Measurements from ENCODE around the gene TPP2.
A peak's percentile ranks its signal among the peaks of the same experiment; 100 is the strongest.

Gene TPP2

DNA sequence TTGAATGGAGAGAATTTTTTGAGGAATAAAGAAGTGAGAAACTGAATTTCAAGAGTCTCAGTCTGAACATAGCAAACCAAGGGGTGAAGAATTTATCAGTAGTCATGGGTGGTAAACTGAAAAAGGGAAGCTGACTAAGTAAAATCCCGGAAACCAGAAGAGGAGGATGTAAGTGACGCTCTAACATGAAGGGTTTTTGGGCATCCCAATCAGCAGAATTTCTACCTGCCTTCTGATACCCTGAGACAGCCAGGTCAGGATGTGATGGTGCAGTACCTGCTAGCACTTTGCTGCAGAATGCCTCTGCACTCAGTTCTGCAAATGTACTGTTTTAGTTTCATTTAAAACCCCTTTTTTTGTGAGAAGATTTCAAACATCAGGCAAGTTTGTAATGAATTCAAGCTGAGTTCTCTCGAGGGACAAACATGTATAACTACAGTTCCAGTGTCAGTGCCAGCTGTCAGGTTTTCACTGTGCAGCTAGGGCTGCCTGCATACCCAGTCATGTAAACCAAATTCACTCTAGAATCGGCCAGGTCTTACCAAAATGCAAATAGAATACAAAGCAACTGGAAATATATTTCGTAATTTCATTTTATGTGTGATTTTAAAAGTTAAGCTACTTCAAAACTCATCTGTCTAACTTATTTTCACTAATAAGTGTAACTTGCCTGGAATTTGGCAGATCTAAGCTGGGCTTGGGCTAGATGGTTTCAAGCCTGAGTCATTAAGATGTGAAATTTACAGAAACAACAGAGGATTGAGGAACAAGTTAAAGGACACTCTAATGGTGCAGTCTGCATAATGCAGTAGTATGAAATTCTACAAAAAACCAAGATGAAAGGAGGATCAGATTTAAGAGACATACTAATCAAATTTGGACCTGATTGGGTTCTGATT, 84.3 kb downstream of the TPP2 start:
- H3K4me3 ChIP-seq (ENCODE audit: low read depth, low read length): no peak overlapping the region
- H3K9me3 ChIP-seq (ENCODE audit: control insufficient read depth, insufficient read depth, low read length): no peaks in the 10 kb centered on the region
- peaks cover 39% of the 10 kb centered on the region for H3K36me3 ChIP-seq (ENCODE audit: control insufficient read depth, insufficient read depth, low read length)
- H3K27me3 ChIP-seq (ENCODE audit: control insufficient read depth, insufficient read depth, low read length): no peaks in the 10 kb centered on the region
- no peak overlapping the region for H3K9ac ChIP-seq (ENCODE audit: low read depth, low read length)
- H3K27ac ChIP-seq (ENCODE audit: low read depth, low read length): peak overlapping the region; percentile 18
- no peaks in the 10 kb centered on the region for H3K4me1 ChIP-seq (ENCODE audit: control insufficient read depth, insufficient read depth, low read length)

DNA sequence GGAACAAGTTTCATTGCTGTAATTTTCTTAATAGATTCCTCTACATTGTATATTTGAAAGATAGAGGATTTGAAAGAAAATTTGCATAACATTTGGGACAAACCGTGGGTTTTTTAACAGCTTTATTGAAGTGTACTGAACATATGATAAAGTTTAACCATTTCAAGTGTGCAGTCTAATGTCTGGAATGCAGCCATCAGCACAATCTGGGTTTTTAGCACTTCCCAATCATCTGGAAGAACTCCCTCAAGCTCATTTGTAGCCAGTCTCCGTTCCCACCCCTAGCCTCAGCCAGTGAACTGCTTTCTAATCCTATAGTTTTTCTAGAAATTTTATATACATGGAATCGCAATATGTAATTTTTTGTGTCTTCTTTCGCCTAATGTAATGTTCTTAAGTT, 85.4 kb downstream of the TPP2 start:
- Histone ChIP-seq H3K27ac (ENCODE audit: low read depth, low read length) (no peak overlapping the region), H3K4me3 (ENCODE audit: low read depth, low read length) (no peak overlapping the region), H3K27me3 (ENCODE audit: control insufficient read depth, insufficient read depth, low read length) (no peaks in the 10 kb centered on the region), H3K4me1 (ENCODE audit: control insufficient read depth, insufficient read depth, low read length) (0 out of 2 replicates have a peak, but pooled peaks cover 3% of the 10 kb centered on the region), H3K9ac (ENCODE audit: low read depth, low read length) (no peak overlapping the region), H3K36me3 (ENCODE audit: control insufficient read depth, insufficient read depth, low read length) (peaks cover 28% of the 10 kb centered on the region), H3K9me3 (ENCODE audit: control insufficient read depth, insufficient read depth, low read length) (no peaks in the 10 kb centered on the region)

DNA sequence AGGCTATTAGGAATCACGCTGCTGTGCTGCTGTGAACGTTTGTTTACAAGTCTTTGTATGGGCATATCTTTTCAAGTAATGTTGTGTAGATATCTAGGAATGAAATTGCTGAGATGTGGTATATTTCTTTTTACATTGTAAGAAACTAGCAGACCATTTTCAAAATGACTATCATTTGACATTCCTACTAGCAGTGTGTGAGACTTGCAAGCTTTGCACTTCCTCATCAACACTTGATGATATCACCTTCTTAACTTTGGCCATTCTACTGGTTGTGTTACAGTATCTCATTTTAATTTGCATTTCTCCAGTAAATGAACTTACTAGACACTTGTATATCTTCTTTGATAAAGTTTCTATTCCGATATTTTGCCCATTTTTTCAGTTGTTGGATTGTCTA, 85.9 kb downstream of the TPP2 start:
- no peak overlapping the region for H3K4me3 ChIP-seq (ENCODE audit: low read depth, low read length)
- H3K27me3 ChIP-seq (ENCODE audit: control insufficient read depth, insufficient read depth, low read length): no peaks in the 10 kb centered on the region
- H3K36me3 ChIP-seq (ENCODE audit: control insufficient read depth, insufficient read depth, low read length): peaks cover 23% of the 10 kb centered on the region
- H3K9ac ChIP-seq (ENCODE audit: low read depth, low read length): no peak overlapping the region
- H3K27ac ChIP-seq (ENCODE audit: low read depth, low read length): no peak overlapping the region
- no peaks in the 10 kb centered on the region for H3K9me3 ChIP-seq (ENCODE audit: control insufficient read depth, insufficient read depth, low read length)
- peaks cover 8% of the 10 kb centered on the region for H3K4me1 ChIP-seq (ENCODE audit: control insufficient read depth, insufficient read depth, low read length)

DNA sequence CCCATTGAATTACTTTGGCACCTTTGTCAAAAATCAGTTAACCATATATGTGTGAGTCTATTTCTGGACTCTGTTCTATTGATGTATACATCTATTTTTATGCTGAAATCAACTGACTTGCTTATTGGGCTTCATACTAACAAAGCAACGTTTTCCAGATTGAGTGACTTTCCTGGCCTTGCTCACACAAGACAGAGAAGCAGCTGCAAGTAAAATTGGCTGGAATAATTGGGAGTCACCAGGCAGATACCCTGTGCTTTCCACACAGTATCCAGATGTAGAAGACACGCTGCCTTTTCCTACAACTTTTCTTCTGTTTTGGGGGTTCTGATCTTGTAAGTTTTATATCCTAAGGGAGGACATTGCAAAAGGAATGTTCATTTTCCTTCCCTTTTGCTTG, 86.9 kb downstream of the TPP2 start:
- peaks cover 17% of the 10 kb centered on the region for H3K4me1 ChIP-seq (ENCODE audit: control insufficient read depth, insufficient read depth, low read length)
- no peaks in the 10 kb centered on the region for H3K9me3 ChIP-seq (ENCODE audit: control insufficient read depth, insufficient read depth, low read length)
- no peak overlapping the region for H3K4me3 ChIP-seq (ENCODE audit: low read depth, low read length)
- no peak overlapping the region for H3K27ac ChIP-seq (ENCODE audit: low read depth, low read length)
- H3K36me3 ChIP-seq (ENCODE audit: control insufficient read depth, insufficient read depth, low read length): peaks cover 14% of the 10 kb centered on the region
- no peak overlapping the region for H3K9ac ChIP-seq (ENCODE audit: low read depth, low read length)
- no peaks in the 10 kb centered on the region for H3K27me3 ChIP-seq (ENCODE audit: control insufficient read depth, insufficient read depth, low read length)

DNA sequence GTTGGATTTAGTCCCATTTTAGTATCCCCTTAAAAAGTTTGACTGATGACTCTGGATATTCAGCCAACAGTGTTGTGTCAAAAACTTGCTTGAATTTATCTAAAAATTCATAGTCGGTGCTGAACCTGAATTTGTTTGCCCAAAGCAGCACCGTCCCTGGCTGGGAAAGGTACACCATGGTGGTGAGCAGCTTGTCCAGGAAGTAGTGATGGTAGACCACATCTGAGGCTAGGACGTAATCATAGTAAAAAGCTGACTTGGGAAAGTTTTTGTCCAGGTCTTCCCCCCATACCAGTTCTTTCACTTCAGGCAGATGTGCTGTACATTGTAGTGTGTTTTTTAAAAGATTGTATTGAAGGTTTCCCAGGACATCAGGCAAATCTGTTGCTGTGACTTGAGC, 89.2 kb downstream of the TPP2 start:
- no peak overlapping the region for H3K4me3 ChIP-seq (ENCODE audit: low read depth, low read length)
- H3K36me3 ChIP-seq (ENCODE audit: control insufficient read depth, insufficient read depth, low read length): no peaks in the 10 kb centered on the region
- H3K9ac ChIP-seq (ENCODE audit: low read depth, low read length): no peak overlapping the region
- no peak overlapping the region for H3K27ac ChIP-seq (ENCODE audit: low read depth, low read length)
- H3K27me3 ChIP-seq (ENCODE audit: control insufficient read depth, insufficient read depth, low read length): no peaks in the 10 kb centered on the region
- H3K9me3 ChIP-seq (ENCODE audit: control insufficient read depth, insufficient read depth, low read length): no peaks in the 10 kb centered on the region
- H3K4me1 ChIP-seq (ENCODE audit: control insufficient read depth, insufficient read depth, low read length): peaks cover 18% of the 10 kb centered on the region

DNA sequence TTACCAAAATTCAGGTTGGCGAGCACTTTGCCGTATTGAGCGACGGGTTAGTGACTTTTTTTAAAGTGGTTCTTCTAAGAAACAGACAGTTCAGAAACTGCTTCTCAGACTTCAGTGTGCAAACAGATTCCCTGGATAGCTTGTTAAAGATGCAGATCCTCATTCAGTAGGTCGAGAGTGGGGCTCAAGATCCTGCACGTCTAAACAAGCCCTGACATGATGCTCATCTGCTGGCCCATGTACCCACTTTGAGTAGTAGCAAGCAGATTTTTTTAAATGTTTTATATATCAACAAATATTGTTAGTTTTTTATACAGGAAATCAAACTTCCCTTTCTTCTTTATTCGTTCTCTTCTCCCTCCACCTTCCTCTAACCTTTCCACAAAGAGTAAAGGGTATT, 90.7 kb downstream of the TPP2 start:
- Histone ChIP-seq H3K27me3 (ENCODE audit: control insufficient read depth, insufficient read depth, low read length) (no peaks in the 10 kb centered on the region), H3K9me3 (ENCODE audit: control insufficient read depth, insufficient read depth, low read length) (no peaks in the 10 kb centered on the region), H3K4me1 (ENCODE audit: control insufficient read depth, insufficient read depth, low read length) (peaks cover 29% of the 10 kb centered on the region), H3K9ac (ENCODE audit: low read depth, low read length) (no peak overlapping the region), H3K27ac (ENCODE audit: low read depth, low read length) (no peak overlapping the region), H3K4me3 (ENCODE audit: low read depth, low read length) (no peak overlapping the region), H3K36me3 (ENCODE audit: control insufficient read depth, insufficient read depth, low read length) (no peaks in the 10 kb centered on the region)

DNA sequence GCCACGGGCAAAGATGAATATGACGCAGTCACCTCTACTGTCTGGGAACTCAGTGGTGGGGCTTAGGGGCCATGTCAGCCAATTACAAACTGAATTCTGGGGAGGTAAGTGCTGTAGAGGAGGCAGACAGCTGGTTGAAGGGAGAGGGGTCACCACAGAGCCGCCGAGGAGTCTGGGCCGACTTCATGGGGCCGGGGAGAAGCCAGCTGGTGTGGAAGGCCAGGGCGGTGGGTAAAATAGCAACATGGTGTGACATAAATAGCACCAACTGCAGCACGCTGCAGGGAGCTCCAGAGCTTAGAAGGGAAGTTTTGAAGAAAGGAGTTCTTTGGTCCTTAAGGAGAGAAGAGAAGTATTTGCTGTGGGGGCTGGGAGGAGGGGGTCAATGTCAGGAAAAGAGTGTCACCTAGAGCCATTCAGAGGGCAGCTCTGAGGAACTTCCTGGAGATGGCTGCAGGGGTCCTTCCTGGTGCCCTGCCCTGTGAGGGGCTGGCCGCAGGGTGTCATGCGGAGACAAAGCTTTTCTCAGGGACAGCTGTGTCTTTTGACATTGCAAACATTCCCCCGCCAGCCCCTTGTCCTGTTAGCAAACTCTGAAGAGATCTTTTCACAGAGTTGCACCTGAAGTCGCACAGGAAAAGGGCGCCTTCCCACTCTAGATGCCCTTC, 91.7 kb downstream of the TPP2 start:
- Histone ChIP-seq H3K27me3 (ENCODE audit: control insufficient read depth, insufficient read depth, low read length) (no peaks in the 10 kb centered on the region), H3K9ac (ENCODE audit: low read depth, low read length) (no peak overlapping the region), H3K9me3 (ENCODE audit: control insufficient read depth, insufficient read depth, low read length) (no peaks in the 10 kb centered on the region), H3K4me1 (ENCODE audit: control insufficient read depth, insufficient read depth, low read length) (peaks cover 31% of the 10 kb centered on the region), H3K36me3 (ENCODE audit: control insufficient read depth, insufficient read depth, low read length) (no peaks in the 10 kb centered on the region), H3K4me3 (ENCODE audit: low read depth, low read length) (no peak overlapping the region), H3K27ac (ENCODE audit: low read depth, low read length) (no peak overlapping the region)

DNA sequence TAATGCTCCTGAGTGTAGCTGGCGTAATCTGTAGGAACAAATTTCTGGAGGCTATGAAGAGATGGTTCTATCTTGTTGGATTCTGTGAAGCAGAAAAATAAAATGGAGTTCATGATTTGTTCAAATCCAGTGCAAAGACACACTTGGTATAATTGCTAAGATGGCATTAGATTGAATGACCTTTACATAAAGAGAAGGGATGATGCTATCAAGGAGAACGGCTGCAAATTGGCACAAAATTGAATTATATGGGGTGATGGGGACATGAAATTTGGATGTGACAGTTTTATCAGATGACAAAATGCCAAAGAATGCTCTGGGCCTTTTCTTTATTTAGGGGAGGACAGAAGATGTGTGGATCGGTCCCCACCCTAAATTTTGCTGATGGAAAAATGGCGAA, 94.1 kb downstream of the TPP2 start:
- H3K9me3 ChIP-seq (ENCODE audit: control insufficient read depth, insufficient read depth, low read length): no peaks in the 10 kb centered on the region
- H3K4me3 ChIP-seq (ENCODE audit: low read depth, low read length): no peak overlapping the region
- no peaks in the 10 kb centered on the region for H3K36me3 ChIP-seq (ENCODE audit: control insufficient read depth, insufficient read depth, low read length)
- no peak overlapping the region for H3K9ac ChIP-seq (ENCODE audit: low read depth, low read length)
- peaks cover 34% of the 10 kb centered on the region for H3K4me1 ChIP-seq (ENCODE audit: control insufficient read depth, insufficient read depth, low read length)
- H3K27me3 ChIP-seq (ENCODE audit: control insufficient read depth, insufficient read depth, low read length): no peaks in the 10 kb centered on the region
- no peak overlapping the region for H3K27ac ChIP-seq (ENCODE audit: low read depth, low read length)

DNA sequence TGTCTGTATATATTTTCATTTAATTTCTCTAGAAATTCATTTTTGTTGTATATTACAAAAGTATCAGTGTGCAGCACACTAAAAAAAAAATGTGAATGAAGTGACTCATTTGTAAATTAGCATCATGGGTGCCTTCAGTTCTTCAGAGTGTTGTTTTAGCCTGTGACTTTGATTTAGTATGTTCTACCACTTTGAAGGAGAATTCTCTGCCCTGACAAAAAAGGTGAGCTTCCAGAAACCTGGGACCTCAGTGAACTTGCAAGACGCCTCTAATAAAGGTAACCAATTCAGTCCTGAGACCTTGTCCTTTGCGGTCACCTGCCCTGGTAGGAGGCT, 95.7 kb downstream of the TPP2 start:
- Histone ChIP-seq H3K27ac (ENCODE audit: low read depth, low read length) (no peak overlapping the region), H3K4me3 (ENCODE audit: low read depth, low read length) (no peak overlapping the region), H3K9me3 (ENCODE audit: control insufficient read depth, insufficient read depth, low read length) (no peaks in the 10 kb centered on the region), H3K9ac (ENCODE audit: low read depth, low read length) (no peak overlapping the region), H3K36me3 (ENCODE audit: control insufficient read depth, insufficient read depth, low read length) (no peaks in the 10 kb centered on the region), H3K27me3 (ENCODE audit: control insufficient read depth, insufficient read depth, low read length) (no peaks in the 10 kb centered on the region), H3K4me1 (ENCODE audit: control insufficient read depth, insufficient read depth, low read length) (peaks cover 29% of the 10 kb centered on the region)

DNA sequence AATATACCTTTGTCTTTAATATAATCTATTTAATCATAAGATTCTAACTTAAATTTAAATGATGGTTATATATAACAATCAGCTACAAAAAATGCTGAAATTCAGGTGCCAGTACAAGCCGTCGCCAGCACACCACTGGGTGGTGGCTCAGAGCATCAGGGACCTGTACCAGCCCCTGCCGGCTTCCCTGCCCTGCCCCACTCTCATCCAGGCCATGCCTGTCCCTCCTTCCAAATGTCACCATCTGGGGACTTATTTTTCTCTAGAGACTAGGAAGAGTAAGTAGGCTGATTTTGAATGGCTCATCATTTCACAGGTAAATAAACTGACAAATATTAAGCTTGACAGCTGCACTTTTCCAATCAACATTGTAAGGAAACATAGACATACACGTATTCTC, 96.5 kb downstream of the TPP2 start:
- Histone ChIP-seq H3K4me1 (ENCODE audit: control insufficient read depth, insufficient read depth, low read length) (peaks cover 21% of the 10 kb centered on the region), H3K9me3 (ENCODE audit: control insufficient read depth, insufficient read depth, low read length) (no peaks in the 10 kb centered on the region), H3K27me3 (ENCODE audit: control insufficient read depth, insufficient read depth, low read length) (no peaks in the 10 kb centered on the region), H3K4me3 (ENCODE audit: low read depth, low read length) (no peak overlapping the region), H3K36me3 (ENCODE audit: control insufficient read depth, insufficient read depth, low read length) (no peaks in the 10 kb centered on the region), H3K27ac (ENCODE audit: low read depth, low read length) (no peak overlapping the region), H3K9ac (ENCODE audit: low read depth, low read length) (no peak overlapping the region)

DNA sequence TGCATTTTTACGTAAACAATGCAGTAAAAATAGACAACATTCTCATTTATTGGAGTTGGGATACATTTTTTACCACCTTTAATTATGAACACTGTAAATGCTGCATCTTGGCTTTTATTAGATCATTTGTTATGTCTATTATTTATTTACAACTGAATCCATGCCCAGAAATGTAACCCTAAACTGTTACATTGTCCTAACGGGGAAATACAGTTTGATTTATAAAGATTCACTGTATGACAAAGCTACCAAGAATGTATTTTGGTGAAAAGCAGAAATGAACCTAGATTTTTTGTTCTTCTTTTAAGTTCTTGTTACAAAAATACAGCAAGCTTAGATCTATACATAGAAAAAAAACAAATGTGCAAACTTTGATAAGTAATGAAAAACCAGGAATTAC, 97.0 kb downstream of the TPP2 start:
- H3K9me3 ChIP-seq (ENCODE audit: control insufficient read depth, insufficient read depth, low read length): no peaks in the 10 kb centered on the region
- no peak overlapping the region for H3K4me3 ChIP-seq (ENCODE audit: low read depth, low read length)

More for the DNA sequence above, 97.0 kb downstream of the TPP2 start:
- peaks cover 16% of the 10 kb centered on the region for H3K4me1 ChIP-seq (ENCODE audit: control insufficient read depth, insufficient read depth, low read length)
- no peak overlapping the region for H3K9ac ChIP-seq (ENCODE audit: low read depth, low read length)
- no peaks in the 10 kb centered on the region for H3K27me3 ChIP-seq (ENCODE audit: control insufficient read depth, insufficient read depth, low read length)
- H3K27ac ChIP-seq (ENCODE audit: low read depth, low read length): no peak overlapping the region
- H3K36me3 ChIP-seq (ENCODE audit: control insufficient read depth, insufficient read depth, low read length): no peaks in the 10 kb centered on the region

Data from HUES48 (cell line).